Astrocyte (in vitro differentiated cells and primary cell): ENCODE measurements around the gene SP140.

Experiments
- EZH2 ChIP-seq: IDR thresholded peaks from 2 replicates; pipeline ENCODE4 v1.6.1; 2012; ENCODE audit warnings: mild to moderate bottlenecking, low read length, inconsistent platforms; ENCODE audit not compliant: insufficient read depth
- TF ChIP-seq, protein P1 (sequence below): IDR thresholded peaks from 2 replicates; pipeline ENCODE4 v1.5.1; 2011; ENCODE audit warnings: low read depth, mild to moderate bottlenecking, inconsistent platforms, low read length, moderate library complexity; ENCODE audit not compliant: insufficient read depth

DNA sequence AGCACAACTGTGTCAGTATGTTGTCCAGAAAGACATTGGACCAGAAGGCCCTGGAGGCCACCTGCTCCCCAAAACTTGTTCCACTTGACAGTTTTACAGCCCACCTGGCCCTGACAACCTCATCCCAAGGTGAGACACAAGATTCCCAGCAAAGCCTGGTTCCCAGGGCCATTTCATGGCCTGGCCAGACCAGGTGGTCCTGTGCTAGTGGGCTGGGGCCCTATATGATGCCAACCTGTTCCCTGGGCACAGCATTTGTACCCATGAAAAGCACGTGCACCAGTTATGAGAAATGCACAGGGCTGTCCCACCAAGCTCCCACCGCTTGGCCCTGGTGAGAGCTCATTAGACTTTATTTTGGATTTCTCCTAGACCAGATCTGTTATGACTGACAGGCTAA, 95.5 kb downstream of the SP140 start:
- TF ChIP-seq, protein P1, sequence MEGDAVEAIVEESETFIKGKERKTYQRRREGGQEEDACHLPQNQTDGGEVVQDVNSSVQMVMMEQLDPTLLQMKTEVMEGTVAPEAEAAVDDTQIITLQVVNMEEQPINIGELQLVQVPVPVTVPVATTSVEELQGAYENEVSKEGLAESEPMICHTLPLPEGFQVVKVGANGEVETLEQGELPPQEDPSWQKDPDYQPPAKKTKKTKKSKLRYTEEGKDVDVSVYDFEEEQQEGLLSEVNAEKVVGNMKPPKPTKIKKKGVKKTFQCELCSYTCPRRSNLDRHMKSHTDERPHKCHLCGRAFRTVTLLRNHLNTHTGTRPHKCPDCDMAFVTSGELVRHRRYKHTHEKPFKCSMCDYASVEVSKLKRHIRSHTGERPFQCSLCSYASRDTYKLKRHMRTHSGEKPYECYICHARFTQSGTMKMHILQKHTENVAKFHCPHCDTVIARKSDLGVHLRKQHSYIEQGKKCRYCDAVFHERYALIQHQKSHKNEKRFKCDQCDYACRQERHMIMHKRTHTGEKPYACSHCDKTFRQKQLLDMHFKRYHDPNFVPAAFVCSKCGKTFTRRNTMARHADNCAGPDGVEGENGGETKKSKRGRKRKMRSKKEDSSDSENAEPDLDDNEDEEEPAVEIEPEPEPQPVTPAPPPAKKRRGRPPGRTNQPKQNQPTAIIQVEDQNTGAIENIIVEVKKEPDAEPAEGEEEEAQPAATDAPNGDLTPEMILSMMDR = no peak
- TF ChIP-seq EZH2 = no peak
